Memory B cell (primary cell): ENCODE data around the gene NEDD4L.

ENCODE experiments used
- ATAC-seq: fragments of 150-1000 bp; cut with Tn5 transposase; 2 replicates; pipeline ENCODE4 v1.10.0; 2021; ENCODE audit warnings: low read depth, mild to moderate bottlenecking, moderate library complexity
- DNase-seq, 2 donors: peaks; one replicate each; pipeline ENCODE4 v3.0.0; 2022; ENCODE audit warnings: low spot score in 2 of 2
- H3K27ac Mint-ChIP-seq: one replicate; pipeline ENCODE4 v1.8.0; 2022; ENCODE audit warnings: mild to moderate bottlenecking, moderate library complexity, mixed read lengths
- H3K27me3 Mint-ChIP-seq: one replicate; pipeline ENCODE4 v1.8.0; 2022; ENCODE audit warnings: mixed read lengths
- H3K36me3 Mint-ChIP-seq: one replicate; pipeline ENCODE4 v1.8.0; 2022; ENCODE audit warnings: mild to moderate bottlenecking, mixed read lengths
- H3K4me1 Mint-ChIP-seq: one replicate; pipeline ENCODE4 v1.8.0; 2022; ENCODE audit warnings: mixed read lengths
- H3K4me3 Mint-ChIP-seq: one replicate; pipeline ENCODE4 v1.8.0; 2022; ENCODE audit warnings: mild to moderate bottlenecking, moderate library complexity, mixed read lengths
- H3K9me3 Mint-ChIP-seq: one replicate; pipeline ENCODE4 v1.8.0; 2022; ENCODE audit warnings: mixed read lengths

Gene NEDD4L

GRCh38 chr18:58359620-58360019 is 315.6 kb downstream of the NEDD4L start:
- H3K4me1 Mint-ChIP-seq = no peaks in the 10 kb centered on the region
- H3K4me3 Mint-ChIP-seq = no peak overlapping the region
- DNase-seq = no peak
- ATAC-seq = no peak
- no peaks in the 10 kb centered on the region for H3K9me3 Mint-ChIP-seq
- no peaks in the 10 kb centered on the region for H3K27me3 Mint-ChIP-seq
- H3K27ac Mint-ChIP-seq = no peak overlapping the region
- peaks cover 6% of the 10 kb centered on the region for H3K36me3 Mint-ChIP-seq

GRCh38 chr18:58360324-58360723 is 316.3 kb downstream of the NEDD4L start:
- no peak overlapping the region for H3K4me3 Mint-ChIP-seq
- no peak overlapping the region for H3K27ac Mint-ChIP-seq
- ATAC-seq = no peak
- peaks cover 12% of the 10 kb centered on the region for H3K36me3 Mint-ChIP-seq
- H3K27me3 Mint-ChIP-seq = no peaks in the 10 kb centered on the region
- no peaks in the 10 kb centered on the region for H3K4me1 Mint-ChIP-seq
- DNase-seq = no peak
- H3K9me3 Mint-ChIP-seq = no peaks in the 10 kb centered on the region

GRCh38 chr18:58361212-58361611 is 317.2 kb downstream of the NEDD4L start:
- Mint-ChIP-seq H3K36me3 (peaks cover 15% of the 10 kb centered on the region), H3K9me3 (no peaks in the 10 kb centered on the region), H3K27ac (no peak overlapping the region), H3K4me1 (no peaks in the 10 kb centered on the region), H3K27me3 (no peaks in the 10 kb centered on the region), H3K4me3 (no peak overlapping the region)
- no peak for ATAC-seq
- DNase-seq = no peak

- Mint-ChIP-seq H3K27ac (no peak overlapping the region), H3K27me3 (no peaks in the 10 kb centered on the region), H3K9me3 (no peaks in the 10 kb centered on the region), H3K4me1 (no peaks in the 10 kb centered on the region), H3K4me3 (no peak overlapping the region), H3K36me3 (peaks cover 17% of the 10 kb centered on the region)
- no peak for ATAC-seq
- no peak for DNase-seq
Measured at GRCh38 chr18:58362027-58362575, 318.1 kb downstream of the NEDD4L start.

GRCh38 chr18:58362829-58363271 is 318.8 kb downstream of the NEDD4L start:
- no peaks in the 10 kb centered on the region for H3K27me3 Mint-ChIP-seq
- H3K4me1 Mint-ChIP-seq = no peaks in the 10 kb centered on the region
- no peak overlapping the region for H3K27ac Mint-ChIP-seq
- ATAC-seq = no peak
- H3K36me3 Mint-ChIP-seq = peaks cover 21% of the 10 kb centered on the region
- no peak overlapping the region for H3K4me3 Mint-ChIP-seq
- no peak for DNase-seq
- H3K9me3 Mint-ChIP-seq = no peaks in the 10 kb centered on the region

- no peak for ATAC-seq
- Mint-ChIP-seq H3K4me3 (no peak overlapping the region), H3K27me3 (no peaks in the 10 kb centered on the region), H3K36me3 (peaks cover 23% of the 10 kb centered on the region), H3K27ac (no peak overlapping the region), H3K9me3 (no peaks in the 10 kb centered on the region), H3K4me1 (no peaks in the 10 kb centered on the region)
- DNase-seq = no peak
Measured at GRCh38 chr18:58363767-58364540, 319.9 kb downstream of the NEDD4L start.

GRCh38 chr18:58364876-58365528 is 321.0 kb downstream of the NEDD4L start:
- ATAC-seq = no peak
- H3K27me3 Mint-ChIP-seq = no peaks in the 10 kb centered on the region
- no peaks in the 10 kb centered on the region for H3K9me3 Mint-ChIP-seq
- peaks cover 28% of the 10 kb centered on the region for H3K36me3 Mint-ChIP-seq
- H3K27ac Mint-ChIP-seq = no peak overlapping the region
- no peaks in the 10 kb centered on the region for H3K4me1 Mint-ChIP-seq
- DNase-seq = no peak
- no peak overlapping the region for H3K4me3 Mint-ChIP-seq

- ATAC-seq (no peak), DNase-seq (no peak)
- peaks cover 39% of the 10 kb centered on the region for H3K36me3 Mint-ChIP-seq
- H3K4me1 Mint-ChIP-seq = no peaks in the 10 kb centered on the region
- no peak overlapping the region for H3K4me3 Mint-ChIP-seq
- no peaks in the 10 kb centered on the region for H3K9me3 Mint-ChIP-seq
- no peaks in the 10 kb centered on the region for H3K27me3 Mint-ChIP-seq
- H3K27ac Mint-ChIP-seq = no peak overlapping the region
Measured at GRCh38 chr18:58367425-58368140, 323.6 kb downstream of the NEDD4L start.

GRCh38 chr18:58369616-58370015 is 325.6 kb downstream of the NEDD4L start:
- no peaks in the 10 kb centered on the region for H3K4me1 Mint-ChIP-seq
- no peak overlapping the region for H3K27ac Mint-ChIP-seq
- no peak for ATAC-seq
- no peaks in the 10 kb centered on the region for H3K27me3 Mint-ChIP-seq
- H3K9me3 Mint-ChIP-seq = no peaks in the 10 kb centered on the region
- H3K36me3 Mint-ChIP-seq = peaks cover 46% of the 10 kb centered on the region
- H3K4me3 Mint-ChIP-seq = no peak overlapping the region
- DNase-seq = no peak

GRCh38 chr18:58370038-58370580 is 326.1 kb downstream of the NEDD4L start:
- no peaks in the 10 kb centered on the region for H3K4me1 Mint-ChIP-seq
- DNase-seq (no peak), ATAC-seq (no peak)
- no peak overlapping the region for H3K27ac Mint-ChIP-seq
- H3K9me3 Mint-ChIP-seq = no peaks in the 10 kb centered on the region
- no peaks in the 10 kb centered on the region for H3K27me3 Mint-ChIP-seq
- H3K36me3 Mint-ChIP-seq = peaks cover 47% of the 10 kb centered on the region
- no peak overlapping the region for H3K4me3 Mint-ChIP-seq

- Mint-ChIP-seq H3K27me3 (no peaks in the 10 kb centered on the region), H3K36me3 (peaks cover 49% of the 10 kb centered on the region), H3K4me3 (no peak overlapping the region), H3K9me3 (no peaks in the 10 kb centered on the region), H3K4me1 (no peaks in the 10 kb centered on the region), H3K27ac (no peak overlapping the region)
- ATAC-seq = no peak
- no peak for DNase-seq
Measured at GRCh38 chr18:58370612-58371011, 326.6 kb downstream of the NEDD4L start.

GRCh38 chr18:58373481-58373880 is 329.5 kb downstream of the NEDD4L start:
- ATAC-seq = no peak
- Mint-ChIP-seq H3K4me1 (no peaks in the 10 kb centered on the region), H3K27me3 (no peaks in the 10 kb centered on the region), H3K4me3 (no peak overlapping the region), H3K27ac (no peak overlapping the region), H3K9me3 (no peaks in the 10 kb centered on the region), H3K36me3 (peaks cover 52% of the 10 kb centered on the region)
- no peak for DNase-seq

GRCh38 chr18:58375051-58375450 is 331.0 kb downstream of the NEDD4L start:
- H3K4me1 Mint-ChIP-seq = no peaks in the 10 kb centered on the region
- DNase-seq (no peak), ATAC-seq (no peak)
- H3K27ac Mint-ChIP-seq = no peak overlapping the region
- no peak overlapping the region for H3K4me3 Mint-ChIP-seq
- H3K27me3 Mint-ChIP-seq = no peaks in the 10 kb centered on the region
- peaks cover 46% of the 10 kb centered on the region for H3K36me3 Mint-ChIP-seq
- H3K9me3 Mint-ChIP-seq = no peaks in the 10 kb centered on the region
